GM15510 (cell line): Measurements from ENCODE around the gene SPTBN2.

ENCODE experiments used
- POLR2A ChIP-seq: IDR thresholded peaks from 3 replicates; pipeline ENCODE4 v1.6.1; 2011; ENCODE audit warnings: borderline replicate concordance; ENCODE audit not compliant: insufficient read length; ENCODE audit errors: extremely low read depth

The SPTBN2 gene

DNA sequence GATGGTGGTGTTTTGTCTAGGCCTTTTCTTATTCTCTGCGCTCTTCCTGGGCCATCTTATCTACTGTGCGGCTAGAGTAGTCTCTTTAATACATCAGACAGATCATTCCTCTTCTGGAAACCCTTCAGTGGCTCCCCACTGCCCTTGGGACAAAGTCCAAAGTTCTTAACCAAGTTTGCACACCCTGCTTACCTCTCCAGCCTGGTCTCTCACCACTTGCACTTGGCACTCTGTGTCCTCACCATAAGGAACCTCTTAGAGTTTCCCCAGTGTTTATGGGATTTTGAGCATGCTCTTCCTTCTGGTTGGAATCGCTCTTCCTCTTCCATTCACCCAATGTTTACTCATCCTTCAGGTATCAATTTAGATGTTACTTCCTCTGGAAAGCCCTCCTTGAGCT, 5.2 kb upstream of the SPTBN2 start:
- TF ChIP-seq POLR2A: no peak

DNA sequence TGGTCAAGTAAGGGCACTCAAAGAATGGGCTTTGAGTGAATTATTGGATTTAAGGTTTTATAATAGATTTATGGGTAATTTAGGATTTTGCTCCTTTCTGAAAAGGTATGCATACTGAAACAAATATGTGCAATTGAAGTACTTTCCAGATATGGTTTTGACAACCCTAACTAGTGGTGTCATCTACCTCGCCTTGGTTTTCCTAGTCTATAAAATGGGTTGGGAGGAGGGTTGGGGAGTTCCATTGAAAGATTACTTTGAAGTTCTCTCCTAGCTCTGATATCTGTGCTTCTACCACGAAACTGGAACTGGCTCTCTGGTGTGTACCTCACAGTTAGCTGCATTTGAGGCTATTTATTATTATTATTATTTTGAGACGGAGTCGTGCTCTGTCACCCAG, 431 bp upstream of the SPTBN2 start:
- no peak for TF ChIP-seq POLR2A

- TF ChIP-seq POLR2A: no peak
These were observed 851 bp downstream of the SPTBN2 start for GRCh38 chr11:66728038-66728692.

DNA sequence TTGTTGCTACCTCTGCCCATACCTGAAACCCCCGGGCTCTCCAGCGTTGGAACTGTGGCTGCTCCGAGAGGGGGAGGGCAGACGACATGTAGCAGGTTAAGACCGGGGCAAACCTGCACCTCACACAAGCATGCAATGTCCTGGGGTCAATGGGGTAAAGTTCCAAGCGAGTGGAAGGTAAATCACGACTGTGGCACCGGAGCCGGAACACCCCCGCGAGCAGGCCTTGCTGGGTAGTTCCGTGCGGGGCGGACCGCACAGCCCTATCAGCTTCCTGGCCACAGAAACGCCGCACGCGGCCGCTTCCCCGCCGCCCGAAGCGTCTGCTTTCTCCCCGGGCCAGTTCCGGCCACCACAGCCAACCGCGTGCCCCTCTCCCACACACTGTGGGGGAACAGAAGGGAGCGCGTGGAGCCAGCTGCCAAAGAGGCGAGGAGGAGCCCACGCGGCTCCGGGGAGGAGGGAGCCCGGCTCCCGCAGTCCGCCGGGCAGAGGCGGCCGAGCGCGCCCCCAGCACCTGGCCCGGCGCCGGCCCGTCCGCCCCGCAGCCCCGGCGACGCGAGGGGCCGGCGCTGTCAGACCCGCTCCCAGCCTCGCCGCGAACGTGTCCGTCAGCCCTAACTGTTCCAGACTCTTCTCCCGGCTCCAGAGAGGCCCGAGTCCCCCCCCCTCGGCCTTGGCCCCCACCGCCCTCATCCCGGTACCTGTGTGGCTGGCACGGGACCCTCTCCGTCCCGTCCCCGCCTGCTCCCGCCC, 1.6 kb downstream of the SPTBN2 start:
- no peak for TF ChIP-seq POLR2A

DNA sequence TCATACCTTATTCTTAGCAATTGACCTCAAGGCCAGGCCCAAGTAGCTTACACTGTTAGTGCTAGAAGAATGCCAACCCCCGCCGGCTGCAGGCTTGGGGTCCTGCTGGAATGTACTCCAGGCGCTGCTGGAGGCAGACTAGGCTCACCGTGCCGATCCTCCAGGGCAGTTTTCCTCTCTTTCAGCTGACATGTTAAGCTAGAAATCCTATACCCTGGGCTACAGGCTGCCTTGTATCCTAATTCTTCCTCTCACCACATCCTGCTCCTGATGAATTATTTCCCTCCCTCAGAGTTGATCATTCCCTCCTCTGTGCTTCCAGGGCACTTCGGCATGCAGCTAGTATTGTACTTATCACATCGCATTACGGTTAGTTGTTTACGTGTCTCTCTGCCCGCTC, 3.4 kb downstream of the SPTBN2 start:
- TF ChIP-seq POLR2A: no peak

DNA sequence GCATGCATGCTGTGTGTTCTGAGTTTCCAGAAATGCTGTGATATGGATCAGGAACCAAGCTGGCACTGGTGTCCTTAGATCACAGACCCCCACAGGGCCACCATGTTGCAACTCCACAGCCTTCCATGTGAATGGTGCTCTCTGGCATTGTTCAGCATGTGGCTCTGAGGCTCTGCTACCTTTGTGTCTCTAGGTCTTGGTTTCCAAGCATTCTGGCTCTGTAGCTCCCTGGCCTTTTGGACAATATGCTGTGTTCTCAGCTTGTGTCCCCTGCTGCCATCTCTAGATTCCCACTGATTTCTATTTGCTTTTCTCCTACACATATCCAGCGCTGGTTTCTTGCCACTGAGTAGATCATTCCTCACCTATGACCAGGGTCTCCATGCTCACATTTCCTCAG, 3.9 kb downstream of the SPTBN2 start:
- TF ChIP-seq POLR2A: no peak

GRCh38 chr11:66723693-66724092, 5.3 kb downstream of the SPTBN2 start:
- TF ChIP-seq POLR2A: no peak

- no peak for TF ChIP-seq POLR2A
These were observed 6.0 kb downstream of the SPTBN2 start for GRCh38 chr11:66722745-66723651.

DNA sequence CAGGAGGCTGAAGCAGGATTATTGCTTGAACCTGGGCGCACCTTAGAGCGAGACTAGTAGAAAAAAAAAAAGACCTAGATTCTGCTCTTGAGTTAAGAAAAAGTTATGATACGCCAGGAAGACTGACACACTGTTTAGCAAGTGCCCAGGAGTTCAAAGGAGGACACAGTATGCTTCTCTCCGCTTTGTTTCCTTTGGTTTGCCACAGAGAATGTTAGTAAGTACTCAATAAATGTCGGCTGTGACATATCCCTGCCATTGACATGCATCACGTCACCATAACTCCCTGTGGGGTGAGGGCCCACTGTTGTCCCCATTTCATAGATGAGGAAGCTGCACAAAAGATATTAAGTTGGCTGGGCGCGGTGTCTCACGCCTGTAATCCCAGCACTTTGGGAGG, 7.1 kb downstream of the SPTBN2 start:
- TF ChIP-seq POLR2A: no peak

- TF ChIP-seq POLR2A: no peak
These were observed 8.0 kb downstream of the SPTBN2 start for GRCh38 chr11:66720899-66721470.

DNA sequence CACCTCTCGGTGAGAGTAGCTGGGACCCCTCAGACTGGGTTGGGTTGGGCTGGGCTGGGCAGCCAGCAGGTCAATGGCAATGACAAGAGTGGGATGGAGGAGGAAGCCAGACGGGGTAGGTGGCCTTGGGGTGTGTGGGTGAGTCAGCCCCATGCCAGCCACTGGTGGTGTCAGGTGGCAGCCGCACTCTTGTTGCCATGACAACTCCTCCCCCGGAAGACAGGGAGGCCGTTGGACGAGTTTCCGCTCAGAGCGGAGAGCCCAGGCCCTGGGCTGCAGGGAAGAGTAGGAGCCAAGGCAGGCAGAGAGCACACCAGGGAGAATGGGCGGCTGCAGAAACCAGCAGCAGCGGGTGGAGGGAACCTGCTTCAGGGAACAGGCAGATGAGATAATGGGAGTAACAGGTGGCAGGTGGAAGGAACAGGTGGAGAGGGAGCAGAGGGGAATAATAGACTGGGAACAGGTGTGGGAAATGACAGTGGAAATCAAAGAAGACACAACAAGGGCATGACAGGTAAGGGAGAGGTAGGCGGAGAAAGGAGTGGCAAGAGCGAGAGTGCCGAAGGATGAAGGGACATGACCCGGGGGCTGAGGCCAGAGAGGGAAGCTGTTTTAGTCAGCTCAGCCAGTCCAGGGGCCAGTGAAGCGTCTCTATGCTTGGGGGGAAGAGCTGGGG, 8.7 kb downstream of the SPTBN2 start:
- no peak for TF ChIP-seq POLR2A

DNA sequence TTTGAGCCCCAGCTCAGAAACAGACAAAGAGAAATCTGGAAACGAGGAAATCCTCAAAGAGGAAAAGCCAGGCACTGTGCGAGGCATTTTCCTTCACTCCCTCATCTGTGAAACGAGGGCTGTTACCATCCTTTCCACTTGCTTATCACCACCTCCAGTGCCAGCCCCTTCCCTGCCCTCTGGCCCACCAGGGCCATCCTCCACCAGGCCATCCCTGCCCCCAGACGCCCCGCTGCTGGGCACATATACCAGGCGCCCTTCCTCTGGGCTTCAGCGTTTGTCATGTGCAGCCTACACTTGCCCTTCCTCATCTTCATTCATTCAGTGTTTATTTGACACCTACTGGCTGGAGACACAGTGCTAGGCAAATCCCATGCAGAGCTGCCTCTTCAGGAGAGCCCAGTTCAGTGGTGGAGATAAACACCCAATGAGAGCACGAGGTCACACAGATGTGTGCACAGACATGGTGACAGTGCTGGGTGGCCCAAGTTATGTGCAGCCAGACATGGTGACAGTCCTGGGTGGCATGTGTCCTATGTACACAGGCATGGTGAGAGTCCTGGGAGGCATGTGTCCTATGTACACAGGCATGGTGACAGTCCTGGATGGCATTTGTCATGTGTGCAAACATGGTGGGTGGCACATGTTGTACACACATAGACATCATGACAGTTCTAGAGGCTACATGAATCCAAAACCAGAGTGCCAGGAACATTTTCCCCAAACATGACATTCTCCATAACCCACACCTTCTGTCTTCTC, 9.7 kb downstream of the SPTBN2 start:
- no peak for TF ChIP-seq POLR2A

GRCh38 chr11:66718320-66718971, 10.6 kb downstream of the SPTBN2 start:
- no peak for TF ChIP-seq POLR2A
